Stimulated activated CD4-positive, alpha-beta T cell treated with anti-CD3 and anti-CD28 coated beads, Interleukin-15, amount 100 ng/mL, for 48 hours (primary cell): Measurements from ENCODE around the gene RPL11.
"Not testable (repeated sequence)": the region's sequence is repeated elsewhere in the genome, so short reads cannot be mapped to it uniquely, and the experiment has no call there.

Source experiments
- DNase-seq, 2 donors: peaks; one replicate each; pipeline ENCODE4 v3.0.0-alpha.2; 2020; ENCODE audit warnings: low read depth in 2 of 2

RPL11 gene

DNA sequence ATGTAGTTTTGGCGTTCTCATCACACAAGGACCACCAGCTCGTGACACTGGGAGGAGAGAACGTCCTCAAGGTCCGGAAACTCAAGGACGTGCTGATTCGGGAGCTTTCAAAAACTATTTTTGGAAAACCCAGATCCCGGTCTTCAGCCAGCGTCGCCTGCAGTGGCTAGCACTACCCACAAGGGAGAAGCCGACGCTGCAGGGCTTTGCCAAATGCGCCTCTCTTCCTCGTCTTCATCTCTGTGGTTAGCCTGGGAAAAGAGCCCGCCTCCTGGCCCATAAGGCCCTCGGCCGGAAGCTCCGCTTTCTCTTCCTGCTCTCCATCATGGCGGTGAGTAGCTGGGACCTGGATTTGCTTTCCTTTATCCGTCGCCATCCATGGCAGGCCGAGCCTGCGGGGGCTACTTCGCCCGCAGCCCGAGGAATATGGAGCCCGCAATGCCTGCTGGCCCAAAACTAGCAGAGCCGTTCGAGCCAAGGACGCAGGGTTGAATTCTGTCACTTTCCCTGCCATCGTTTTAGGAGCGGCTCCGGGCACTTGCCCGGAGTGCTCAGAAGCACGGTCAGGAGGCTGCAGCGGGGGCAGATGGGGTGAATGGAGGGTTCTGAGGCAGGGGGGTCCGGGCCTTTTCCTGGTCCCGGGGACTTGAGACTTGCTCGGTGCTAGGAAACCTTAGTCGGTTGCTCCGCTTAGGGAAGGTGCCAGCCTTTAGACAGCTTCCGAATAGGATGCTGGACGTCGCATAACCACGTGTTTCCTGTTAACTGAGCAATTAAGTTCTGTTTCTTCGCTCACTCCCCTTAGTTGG, at the start of gene RPL11:
RPL11 (plus strand) TSS at position 308 of the 809 bp plus-strand sequence; CDS start at position 326, 18 bp downstream.
- peak; percentile 85 to 87 for DNase-seq

DNA sequence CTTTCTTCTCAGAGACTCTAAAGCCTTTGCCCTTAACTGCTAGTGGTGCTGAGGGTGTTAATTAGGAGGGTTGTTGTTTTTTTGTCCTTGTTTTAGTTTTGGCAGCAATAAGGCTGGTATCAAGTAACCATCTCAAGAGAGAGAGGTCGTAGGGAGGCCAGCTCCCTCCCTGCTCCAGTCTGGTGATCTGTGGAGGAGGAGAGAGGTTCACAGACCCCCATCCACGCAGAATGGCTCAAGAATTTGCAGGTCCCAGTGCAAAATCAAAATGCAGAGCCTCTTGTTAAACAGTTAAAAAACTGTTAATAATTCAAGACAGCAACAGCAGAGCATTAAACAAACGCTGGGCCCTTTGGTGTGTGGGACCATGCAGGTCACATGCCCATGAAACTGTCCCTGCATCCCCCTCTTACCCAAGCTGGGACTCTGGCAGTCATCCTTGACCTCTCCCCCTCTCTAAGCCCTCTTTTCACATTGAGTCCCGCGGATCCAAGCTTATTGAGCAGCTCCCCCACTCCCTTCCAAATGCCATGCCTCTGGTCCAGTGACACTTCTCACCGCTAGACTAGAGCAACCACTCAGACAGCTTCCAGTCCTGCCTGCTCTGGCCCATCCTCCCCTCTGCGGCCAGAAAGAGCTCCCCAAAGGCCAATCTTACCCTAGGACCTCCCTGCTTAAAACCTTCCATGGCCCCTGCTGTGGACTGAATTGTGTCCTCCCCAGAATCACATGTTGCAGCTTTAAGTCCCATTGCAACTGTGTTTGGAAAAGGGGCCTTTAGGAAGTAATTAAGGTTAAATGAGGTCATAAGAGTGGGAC, 47.7 kb upstream of the RPL11 start:
- DNase-seq = no peak

DNA sequence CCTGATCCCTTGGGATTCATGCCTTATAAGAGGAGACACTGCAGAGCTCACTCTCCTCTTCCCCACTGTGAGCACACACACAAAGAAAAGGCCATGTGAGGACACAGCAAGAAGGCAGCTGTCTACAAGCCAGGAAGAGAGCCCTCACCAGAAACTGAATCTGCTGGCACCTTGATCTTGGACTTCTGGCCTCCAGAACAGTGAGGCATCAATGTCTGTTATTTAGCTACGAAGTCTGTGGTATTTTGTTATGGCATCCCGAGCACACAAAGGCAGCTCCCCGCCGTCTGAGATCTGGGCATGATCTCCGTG, 47.1 kb upstream of the RPL11 start:
- DNase-seq = no peak

DNA sequence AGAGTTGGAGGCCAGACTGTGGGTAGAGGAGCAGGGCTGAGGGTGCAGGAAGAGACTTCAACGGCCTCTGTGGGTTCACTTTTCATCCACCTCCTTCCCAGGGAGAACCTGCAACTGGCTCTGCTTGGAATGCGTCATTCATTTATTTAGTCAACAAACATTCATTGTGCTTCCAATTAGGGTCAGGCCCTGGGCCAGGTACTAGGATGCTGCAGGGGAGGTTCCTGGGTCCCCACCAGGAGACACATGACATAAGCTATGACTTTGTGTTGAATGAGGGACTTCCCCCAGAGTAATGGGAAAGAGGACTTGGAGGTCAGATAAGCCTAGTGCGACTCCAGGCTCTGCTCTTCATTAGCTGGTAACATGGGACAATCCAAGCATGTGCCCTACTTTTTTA, 46.3 kb upstream of the RPL11 start:
- no peak for DNase-seq

DNA sequence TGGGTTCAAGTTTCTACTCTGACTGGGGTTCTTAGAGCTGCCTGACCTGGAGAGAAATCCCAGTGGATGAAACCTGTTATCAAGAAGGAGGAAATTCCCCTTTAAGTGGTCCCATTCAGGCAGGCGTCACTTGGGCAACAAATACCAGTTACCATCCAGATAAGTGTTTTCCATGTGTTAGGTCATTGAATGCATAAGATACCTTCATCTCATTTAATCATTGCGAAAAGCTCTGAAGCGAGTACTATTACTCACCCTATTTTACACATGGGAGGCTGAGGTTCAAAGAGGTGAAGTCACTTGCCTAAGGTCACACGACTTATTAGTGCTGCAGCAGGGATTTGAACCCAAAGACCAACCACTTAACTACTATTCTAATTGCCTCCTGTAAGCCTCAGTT, 45.5 kb upstream of the RPL11 start:
- no peak for DNase-seq

DNA sequence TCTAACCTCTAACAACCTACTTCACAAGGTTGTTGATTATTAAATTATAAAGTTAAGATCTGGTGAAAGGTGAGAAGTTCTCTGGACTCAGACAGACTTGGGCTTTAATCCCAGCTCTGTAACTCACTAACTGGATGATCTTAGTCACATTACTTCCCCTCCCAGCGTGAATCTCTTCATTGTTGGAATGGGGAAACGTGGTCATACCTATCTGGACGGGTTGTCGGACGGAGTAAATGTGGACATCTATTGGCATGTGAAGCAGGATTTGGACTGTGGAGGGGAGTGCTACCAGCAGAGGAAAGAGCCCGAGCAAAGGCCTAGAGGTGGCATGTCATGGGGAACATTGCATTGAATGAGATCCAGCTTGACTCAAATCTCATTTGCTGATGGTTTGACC, 45.1 kb upstream of the RPL11 start:
- no peak for DNase-seq

DNA sequence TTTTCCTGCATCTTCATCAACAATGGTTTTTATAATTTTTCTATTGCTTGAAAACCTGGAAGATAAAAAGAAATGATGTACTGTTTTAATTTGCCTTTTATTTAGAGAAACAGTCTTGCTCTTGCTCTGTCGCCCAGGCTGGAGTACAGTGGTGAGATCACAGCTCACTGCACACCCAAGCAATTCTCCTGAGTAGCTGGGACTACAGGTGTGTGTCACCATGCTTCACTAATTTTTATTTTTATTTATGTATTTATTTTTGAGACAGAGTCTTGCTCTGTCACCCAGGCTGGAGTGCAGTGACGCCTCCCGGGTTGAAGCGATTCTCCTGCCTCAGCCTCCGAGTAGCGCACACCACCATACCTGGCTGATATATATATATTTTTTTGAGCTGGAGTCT, 43.0 kb upstream of the RPL11 start:
- DNase-seq = no peak

DNA sequence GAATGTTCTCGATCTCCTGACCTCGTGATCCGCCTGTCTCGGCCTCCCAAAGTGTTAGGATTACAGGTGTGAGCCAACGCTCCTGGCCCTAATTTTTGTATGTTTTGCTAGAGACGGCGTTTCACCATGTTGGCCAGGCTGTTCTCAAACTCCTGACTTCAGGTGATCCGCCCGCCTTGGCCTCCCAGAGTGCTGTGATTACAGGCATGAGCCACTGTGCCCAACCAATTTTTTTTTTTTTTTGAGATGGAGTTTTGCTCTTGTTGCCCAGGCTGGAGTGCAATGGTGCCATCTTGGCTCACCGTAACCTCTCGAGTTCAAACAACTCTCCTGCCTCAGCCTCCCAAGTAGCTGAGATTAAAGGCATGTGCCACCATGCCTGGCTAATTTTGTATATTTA, 42.4 kb upstream of the RPL11 start:
- not testable (repeated sequence) for DNase-seq

DNA sequence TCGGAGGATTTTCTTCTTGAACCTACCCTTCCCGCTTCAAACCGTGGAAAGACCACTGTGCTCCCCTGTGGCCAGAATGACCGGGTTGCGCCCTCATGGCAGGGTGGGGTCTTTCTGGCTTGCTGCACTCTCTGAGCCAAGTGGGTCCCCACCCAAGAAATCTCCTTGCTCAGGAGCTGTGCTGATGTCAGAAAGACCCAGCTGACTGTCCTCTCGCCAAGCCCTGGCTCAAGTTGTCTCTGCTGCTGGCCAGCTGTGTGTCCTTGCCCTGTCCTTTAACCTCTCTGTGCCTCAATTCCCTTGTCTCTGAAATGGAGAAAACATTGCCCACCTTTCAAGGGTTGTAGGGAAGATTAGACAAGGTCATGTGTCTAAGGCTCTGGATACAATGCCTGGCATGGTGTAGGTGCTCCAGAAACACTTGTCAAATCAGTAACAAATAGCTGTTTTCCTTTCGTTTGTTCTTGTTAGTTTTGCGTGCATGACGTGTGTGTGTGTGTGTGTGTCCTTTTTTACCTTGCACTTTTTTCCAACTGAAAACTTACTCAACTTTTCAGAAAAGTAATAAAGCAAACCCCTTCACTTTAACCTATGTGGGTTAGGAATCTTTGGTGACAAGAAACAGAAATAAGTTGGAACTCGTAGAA, 41.1 kb upstream of the RPL11 start:
- no peak for DNase-seq

DNA sequence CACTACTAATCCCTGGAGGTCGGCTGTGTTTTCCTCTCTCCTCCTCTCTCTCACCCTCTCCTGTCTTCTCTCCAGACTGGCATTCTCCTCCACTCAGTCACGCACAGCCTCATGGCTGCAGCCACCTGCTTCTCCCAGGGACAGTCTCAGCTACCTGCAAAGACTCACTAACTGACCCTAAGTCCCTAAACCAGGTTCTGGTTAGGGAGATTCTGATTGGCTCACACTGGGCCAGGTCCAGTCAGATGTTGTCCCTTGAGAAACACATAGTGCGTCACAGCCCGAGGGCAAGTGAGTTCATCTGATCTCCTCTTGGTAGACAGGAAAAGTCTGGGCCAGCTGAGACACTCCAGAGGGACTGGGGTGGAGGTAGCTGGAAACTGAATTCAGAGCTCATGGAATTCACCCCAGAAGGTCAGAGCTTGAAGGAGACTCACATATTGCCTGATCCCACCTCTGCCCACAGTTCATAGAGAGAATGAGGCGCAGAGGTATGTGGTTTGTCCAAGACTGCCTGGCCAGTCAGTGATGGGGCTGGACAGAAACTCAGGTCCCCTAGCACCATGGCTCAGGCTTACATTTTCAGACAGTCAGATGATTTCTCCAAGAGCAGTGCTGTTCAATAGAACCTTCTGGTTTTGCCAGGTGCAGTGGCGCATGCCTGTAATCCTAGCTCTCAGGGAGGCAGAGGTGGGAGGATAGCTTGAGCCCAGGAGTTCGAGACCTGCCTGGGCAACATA, 40.4 kb upstream of the RPL11 start:
- no peak for DNase-seq

DNA sequence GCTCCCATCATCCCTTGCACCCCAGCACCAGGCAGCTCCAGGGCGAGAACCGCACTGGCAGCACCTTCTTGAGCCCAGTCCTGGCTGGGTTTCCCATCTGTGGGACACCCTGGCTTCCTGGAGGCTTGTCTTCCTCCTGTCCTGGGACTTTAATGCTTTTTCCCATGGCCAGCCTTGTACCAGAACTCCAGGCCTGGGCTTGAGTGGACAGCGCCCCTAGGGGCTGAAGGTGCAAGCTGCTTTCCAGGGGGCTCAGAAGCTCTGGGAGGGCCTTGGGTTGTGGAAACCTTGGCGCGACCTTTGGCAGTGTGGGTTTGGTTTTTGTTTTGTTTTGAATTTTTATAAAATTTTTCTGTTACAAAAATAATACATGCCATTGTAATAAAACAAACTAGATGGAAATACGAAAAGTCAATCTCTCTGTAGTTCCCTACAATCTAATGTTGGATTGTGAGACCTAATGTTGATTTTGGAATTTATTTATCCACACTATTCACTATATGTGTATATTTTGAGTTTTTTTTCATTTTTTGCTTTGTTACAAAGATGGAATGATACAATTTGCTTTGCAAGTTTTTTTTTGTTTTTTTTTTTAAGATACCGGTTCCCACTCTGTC, 33.8 kb upstream of the RPL11 start:
- peak; percentile 24 to 43 for DNase-seq

DNA sequence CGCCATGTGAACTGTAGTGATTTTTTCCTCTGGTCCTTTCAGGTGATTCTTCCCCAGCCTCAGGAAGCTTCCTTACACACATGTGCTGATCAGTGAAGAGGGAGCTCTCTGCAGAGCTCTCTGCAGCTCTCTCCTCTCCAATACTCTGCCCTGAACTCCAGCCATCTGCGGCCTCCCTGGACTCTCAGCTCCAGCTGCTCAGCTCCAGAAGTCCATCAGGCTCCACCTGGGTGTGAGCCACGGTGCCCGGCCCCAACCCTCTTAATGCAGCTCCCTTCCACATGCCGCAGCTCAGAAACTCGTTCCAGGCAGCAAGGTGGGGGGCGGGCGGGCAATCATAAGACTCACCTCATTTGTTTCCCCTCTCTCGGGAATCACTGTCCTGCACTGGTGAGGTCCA, 30.9 kb upstream of the RPL11 start:
- DNase-seq = no peak

DNA sequence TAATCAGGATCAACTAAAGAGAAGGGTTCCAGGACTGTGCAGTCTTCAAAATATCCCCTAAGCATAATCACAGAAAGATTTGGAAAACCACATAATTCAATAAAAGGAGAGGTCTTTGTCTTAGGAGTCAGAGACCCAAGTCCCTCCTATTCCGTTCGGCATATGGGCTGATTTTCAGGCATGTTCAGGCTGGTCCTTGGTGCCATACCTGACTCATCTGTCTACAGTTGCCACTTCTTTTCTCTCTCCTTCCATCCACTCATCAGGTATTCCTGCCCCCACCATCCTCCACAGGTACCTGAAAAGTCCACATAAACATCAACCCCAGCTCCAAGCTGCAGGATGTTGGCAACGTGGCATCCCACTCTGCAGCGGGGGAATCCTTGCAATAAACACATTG, 29.7 kb upstream of the RPL11 start:
- DNase-seq = no peak

DNA sequence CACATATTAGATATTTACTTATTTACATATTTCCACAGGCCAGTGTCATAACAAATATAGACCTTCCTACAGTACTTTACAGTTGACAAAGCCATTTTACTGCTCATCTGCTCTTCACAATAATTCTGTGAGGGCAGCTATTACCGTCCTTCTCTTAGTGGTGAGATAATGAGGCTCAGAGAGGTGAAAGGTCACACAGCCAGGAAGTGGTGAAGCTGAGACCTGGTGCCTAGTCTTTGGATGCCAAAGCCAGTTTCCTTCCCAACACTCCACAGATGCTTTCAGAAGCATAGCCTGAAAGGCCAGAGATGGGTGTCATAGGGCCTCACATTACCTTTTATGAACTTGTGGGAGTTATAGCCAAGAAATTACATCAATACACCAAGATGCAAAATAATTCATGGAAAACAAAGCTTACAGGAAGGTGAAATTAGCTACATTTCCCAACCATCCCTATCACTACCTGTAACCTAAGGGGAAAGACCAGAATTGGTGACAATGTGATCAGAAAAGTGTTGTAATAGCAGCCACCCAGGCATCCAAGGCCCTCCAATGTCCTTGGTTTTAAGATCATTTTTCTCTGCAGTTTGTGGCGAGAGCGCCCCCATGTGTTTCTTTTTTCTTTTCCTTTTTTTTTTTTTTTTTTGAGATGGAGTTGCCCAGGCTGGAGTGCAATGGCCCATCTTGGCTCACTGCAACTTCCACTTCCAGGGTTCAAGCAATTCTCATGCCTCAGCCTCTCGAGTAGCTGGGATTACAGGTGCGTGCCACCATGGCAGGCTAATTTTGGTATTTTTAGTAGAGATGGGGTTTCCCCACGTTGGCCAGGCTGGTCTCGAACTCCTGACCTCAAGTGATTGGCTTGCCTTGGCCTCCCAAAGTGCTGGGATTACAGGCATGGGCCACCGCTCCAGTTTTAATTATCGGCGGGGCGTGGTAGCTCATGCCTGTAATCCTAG, 26.5 kb upstream of the RPL11 start:
- DNase-seq = no peak

DNA sequence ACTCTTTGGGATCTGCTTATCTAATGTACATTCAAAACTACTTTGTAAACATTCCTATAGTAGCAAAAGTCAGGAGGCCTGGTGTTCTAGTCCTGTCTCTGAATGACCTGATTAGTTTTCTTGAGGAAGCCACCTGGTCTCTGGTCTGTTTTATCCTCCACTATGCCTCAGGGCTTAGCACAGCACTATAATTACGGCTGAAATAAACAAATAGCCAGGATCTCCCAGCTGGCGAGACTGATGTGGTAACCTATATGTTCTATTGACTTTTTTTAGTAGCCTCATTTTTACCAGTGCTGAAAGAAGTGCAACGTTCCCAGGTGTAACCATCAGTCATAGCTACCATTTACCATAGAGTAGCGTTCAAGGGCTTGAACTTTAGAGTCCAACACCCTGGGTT, 24.2 kb upstream of the RPL11 start:
- DNase-seq = no peak

DNA sequence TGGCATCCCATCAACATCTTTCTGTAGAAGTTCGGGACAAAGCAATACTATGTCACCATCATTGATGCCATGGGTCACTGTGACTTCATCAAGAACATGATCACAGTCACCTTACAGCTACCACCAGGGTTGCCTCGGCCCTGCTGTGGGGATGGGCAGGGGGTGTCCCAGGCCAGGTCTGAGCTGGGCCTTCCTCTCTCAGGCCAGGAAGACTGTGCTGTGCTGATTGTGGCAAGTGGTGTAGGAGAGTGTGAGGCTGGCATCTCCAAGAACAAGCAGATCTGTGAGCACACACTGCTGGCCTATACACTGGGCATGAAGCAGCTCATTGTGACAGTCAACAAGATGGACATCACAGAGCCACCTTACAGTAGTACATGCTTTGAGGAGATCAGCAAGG, 20.9 kb upstream of the RPL11 start:
- no peak for DNase-seq

DNA sequence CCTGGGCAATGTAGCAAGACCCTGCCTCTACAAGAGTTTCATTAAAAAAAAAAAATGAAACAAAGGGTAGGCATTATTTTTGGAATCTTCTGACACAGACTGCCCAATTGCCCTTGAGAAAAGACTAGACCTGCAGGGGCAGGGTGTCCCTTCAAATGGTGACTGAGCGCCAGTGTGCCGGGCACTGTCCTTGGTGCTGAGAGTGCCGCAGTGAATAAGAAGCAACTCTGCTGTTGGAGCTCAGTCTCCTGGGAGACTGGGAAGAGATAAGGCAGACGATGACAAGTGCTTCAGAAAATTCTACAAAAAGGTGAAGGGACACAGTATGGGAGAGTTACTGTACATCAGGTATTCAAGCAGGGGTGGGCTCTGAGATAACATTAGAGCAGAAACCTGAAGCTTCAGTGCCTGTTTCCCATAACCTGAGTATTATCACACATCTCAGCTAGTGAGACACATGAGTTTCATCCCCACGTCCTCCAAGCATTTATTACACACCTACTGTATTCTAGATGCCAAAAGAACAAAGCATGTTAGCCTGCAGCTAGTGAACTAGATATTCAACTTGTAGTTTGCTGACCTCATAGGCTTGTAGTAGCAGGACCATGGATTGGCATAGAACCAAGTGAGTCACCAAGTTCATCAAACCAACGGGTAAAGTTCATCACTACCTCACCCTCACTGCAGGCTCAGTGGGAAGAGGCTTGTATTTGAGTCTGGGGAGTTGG, 18.4 kb upstream of the RPL11 start:
- no peak for DNase-seq

DNA sequence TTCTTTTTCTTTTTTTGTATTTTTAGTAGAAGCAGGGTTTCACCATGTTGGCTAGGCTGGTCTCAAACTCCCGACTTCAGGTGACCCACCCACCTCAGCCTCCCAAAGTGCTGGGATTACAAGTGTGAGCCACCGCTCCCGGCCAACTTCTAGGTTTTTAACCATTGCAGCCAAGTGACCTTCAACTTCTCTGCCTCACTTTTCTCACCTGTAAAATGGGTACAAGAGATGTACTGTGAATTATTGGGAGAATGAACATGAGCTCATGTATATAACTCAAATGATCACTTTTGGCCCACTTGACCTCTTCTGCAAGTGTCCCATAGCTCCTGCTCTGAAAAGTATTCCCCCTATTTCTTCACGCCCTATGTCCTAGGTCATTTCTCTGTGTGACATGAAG, 11.8 kb upstream of the RPL11 start:
- DNase-seq = no peak

DNA sequence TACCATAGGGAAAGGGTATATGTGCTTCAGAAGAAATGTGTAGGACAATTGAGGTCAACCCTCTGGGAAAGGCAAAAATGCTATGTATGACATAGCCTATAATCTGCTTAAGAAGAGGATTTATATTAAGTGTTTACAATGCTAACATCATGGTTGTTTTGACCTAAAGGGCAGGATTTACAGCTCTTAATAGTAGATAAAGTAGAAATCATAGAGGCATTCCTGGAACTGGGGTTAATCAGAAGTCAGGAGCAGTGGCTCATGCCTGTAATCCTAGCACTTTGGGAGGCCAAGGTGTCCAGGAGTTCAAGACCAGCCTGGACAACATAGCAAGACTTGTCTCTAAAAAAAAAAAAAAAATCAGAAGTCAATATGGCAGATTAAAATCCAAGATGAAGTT, 8.7 kb upstream of the RPL11 start:
- no peak for DNase-seq

DNA sequence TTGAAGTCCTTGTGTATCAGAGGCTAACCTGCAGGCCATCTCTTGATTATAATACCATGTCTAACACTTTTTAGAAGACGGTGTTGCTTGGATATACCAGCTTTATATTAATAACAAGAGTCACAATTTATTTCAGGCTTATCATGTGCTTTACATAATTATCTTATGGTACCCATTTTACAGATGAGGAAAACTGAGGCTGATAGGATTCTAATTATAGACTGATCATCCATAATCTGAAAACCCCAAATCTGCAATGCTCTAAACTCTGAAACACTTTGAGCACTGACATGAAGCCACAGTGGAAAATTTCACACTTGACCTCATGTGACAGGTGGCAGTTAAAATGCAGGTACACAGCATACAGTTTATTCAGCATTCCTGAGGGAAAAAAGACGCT, 7.2 kb upstream of the RPL11 start:
- DNase-seq = no peak
